Activated effector memory CD4-positive, alpha-beta T cell treated with Interleukin-2 at 50 U/mL for 16 hours (primary cell): ENCODE data around the gene FAM222A.

Experiments
- DNase-seq: peaks from one replicate; pipeline ENCODE4 v3.0.0-alpha.2; 2020

FAM222A gene

GRCh38 chr12:109807954-109808643, 94.5 kb downstream of the FAM222A start:
- no peak for DNase-seq

- DNase-seq, result no peak
Measured at GRCh38 chr12:109808876-109809646, 95.4 kb downstream of the FAM222A start.

GRCh38 chr12:109810954-109811623, 97.5 kb downstream of the FAM222A start:
- no peak for DNase-seq

- DNase-seq, result no peak
Measured at GRCh38 chr12:109811624-109811995, 98.0 kb downstream of the FAM222A start.

- no peak for DNase-seq
Measured at GRCh38 chr12:109813810-109814416, 100.3 kb downstream of the FAM222A start.

- no peak for DNase-seq
Measured at GRCh38 chr12:109814600-109815150, 101.0 kb downstream of the FAM222A start.

- no peak for DNase-seq
Measured at GRCh38 chr12:109815225-109815624, 101.6 kb downstream of the FAM222A start.

GRCh38 chr12:109815757-109816617, 102.4 kb downstream of the FAM222A start:
- DNase-seq, result no peak

- no peak for DNase-seq
Measured at GRCh38 chr12:109816870-109817269, 103.2 kb downstream of the FAM222A start.

GRCh38 chr12:109817627-109818231, 104.1 kb downstream of the FAM222A start:
- DNase-seq, result no peak

- no peak for DNase-seq
Measured at GRCh38 chr12:109818253-109818652, 104.6 kb downstream of the FAM222A start.

GRCh38 chr12:109818905-109819500, 105.4 kb downstream of the FAM222A start:
- no peak for DNase-seq
